B cell (primary cell): ENCODE measurements around the gene CDKN2B. TPM values are rescaled to one million over a fixed set of nuclear protein-coding genes. Genes with fewer than 3 reads are reported as not detected.

Experiments used
- ATAC-seq: fragments of 200-7000 bp; cut with Tn5 transposase; one replicate; pipeline ENCODE4 v1.10.0; 2021; ENCODE audit warnings: low read depth, mild to moderate bottlenecking, moderate number of reproducible peaks, moderate library complexity
- CTCF ChIA-PET: fragments of 350-600 bp; sonication (Branson Sonifier 250); formaldehyde crosslinking; loops from one replicate; lab custom pipeline; 2021; ENCODE audit warnings: antibody characterized with exemption, inconsistent platforms; lab: Charles Lee
- POLR2A ChIA-PET: fragments of 350-600 bp; sonication (Branson Sonifier 250); formaldehyde crosslinking; loops from one replicate; lab custom pipeline; 2021; ENCODE audit warnings: antibody characterized with exemption; lab: Charles Lee
- DNase-seq: peaks from one replicate; pipeline ENCODE4 v3.0.0; 2013
- H2AFZ ChIP-seq: 2 replicates; pipeline ENCODE4 v1.6.1; 2012; ENCODE audit warnings: mild to moderate bottlenecking, low read depth, low read length; ENCODE audit not compliant: insufficient read depth, poor library complexity, severe bottlenecking
- H3K27ac ChIP-seq, 2 donors: 1 replicate in 1 of 2; 2 replicates in 1 of 2; pipeline ENCODE4 v1.5.1; 2012 to 2013; ENCODE audit warnings: low read length in 2 of 2, mild to moderate bottlenecking in 2 of 2, moderate library complexity in 1 of 2
- H3K27me3 ChIP-seq, 4 experiments: fragments of 200-600 bp in 1 of 4; sonication (generic) in 1 of 4; replicated peaks in 1 of 4; 1 replicate in 2 of 4; 2 replicates in 2 of 4; pipeline versions ENCODE4 v1.6.1 to v1.7.0; 2013 to 2016; ENCODE audit warnings: low read length in 3 of 4, mild to moderate bottlenecking in 2 of 4, mixed read lengths in 1 of 4, moderate library complexity in 1 of 4; ENCODE audit not compliant: insufficient read depth in 4 of 4, control insufficient read depth in 3 of 4; ENCODE audit errors: control extremely low read depth in 1 of 4
- H3K36me3 ChIP-seq, 2 experiments: replicated peaks in 1 of 2; 1 replicate in 1 of 2; 2 replicates in 1 of 2; pipeline versions ENCODE4 v1.6.1 to v1.7.1; 2013; ENCODE audit warnings: low read length in 1 of 2; ENCODE audit not compliant: insufficient read depth in 2 of 2, control insufficient read depth in 1 of 2; ENCODE audit errors: control extremely low read depth in 1 of 2, extremely low read depth in 1 of 2
- H3K4me1 ChIP-seq, 2 donors: fragments of 200-600 bp in 1 of 2; sonication (generic) in 1 of 2; 1 replicate in 1 of 2; 2 replicates in 1 of 2; pipeline versions ENCODE4 v1.5.1 to v1.6.1; 2013 to 2017; ENCODE audit warnings: low read length in 2 of 2; ENCODE audit not compliant: control insufficient read depth in 2 of 2, insufficient read depth in 2 of 2
- H3K4me2 ChIP-seq: replicated peaks from 2 replicates; pipeline ENCODE3; 2012; ENCODE audit warnings: mild to moderate bottlenecking, low read depth, low read length; ENCODE audit not compliant: poor library complexity, severe bottlenecking
- H3K4me3 ChIP-seq, 5 experiments: fragments of 200-600 bp in 1 of 5; sonication (generic) in 1 of 5; 1 replicate in 3 of 5; 2 replicates in 2 of 5; pipeline versions ENCODE4 v1.5.1 to v1.7.0; 2011 to 2016; ENCODE audit warnings: low read length in 4 of 5, mild to moderate bottlenecking in 4 of 5, low read depth in 2 of 5, control low read depth in 1 of 5, moderate library complexity in 1 of 5; ENCODE audit not compliant: insufficient read depth in 1 of 5; ENCODE audit errors: control extremely low read depth in 1 of 5, extremely low read depth in 1 of 5
- H3K79me2 ChIP-seq: fragments of 200-600 bp; sonication (generic); one replicate; pipeline ENCODE4 v1.6.0; 2016; ENCODE audit warnings: low read length; ENCODE audit not compliant: control insufficient read depth, insufficient read depth
- H3K9ac ChIP-seq: fragments of 200-600 bp; sonication (generic); 2 replicates; pipeline ENCODE4 v1.6.1; 2017; ENCODE audit warnings: mild to moderate bottlenecking, low read length, moderate library complexity
- H3K9me3 ChIP-seq, 3 donors: one replicate each; pipeline versions ENCODE4 v1.6.1 to v1.7.1; 2013; ENCODE audit warnings: low read length in 2 of 3; ENCODE audit not compliant: control insufficient read depth in 2 of 3, insufficient read depth in 1 of 3; ENCODE audit errors: control extremely low read depth in 1 of 3
- H4K20me1 ChIP-seq: 2 replicates; pipeline ENCODE4 v1.6.0; 2012; ENCODE audit warnings: mild to moderate bottlenecking, low read length; ENCODE audit not compliant: insufficient read depth, control insufficient read depth, poor library complexity, severe bottlenecking
- H3K27ac Mint-ChIP-seq: one replicate; pipeline ENCODE4 v1.8.0; 2021; ENCODE audit warnings: mixed read lengths
- H3K27me3 Mint-ChIP-seq: one replicate; pipeline ENCODE4 v1.8.0; 2021; ENCODE audit warnings: mixed read lengths
- H3K4me1 Mint-ChIP-seq: one replicate; pipeline ENCODE4 v1.8.0; 2021; ENCODE audit warnings: mixed read lengths
- H3K4me3 Mint-ChIP-seq: one replicate; pipeline ENCODE4 v1.8.0; 2021; ENCODE audit warnings: mixed read lengths
- H3K9me3 Mint-ChIP-seq: one replicate; pipeline ENCODE4 v1.8.0; 2022; ENCODE audit warnings: mixed read lengths; ENCODE audit not compliant: insufficient read depth
- CTCF ChIP-seq: fragments of 200-600 bp; IDR thresholded peaks from one replicate; pipeline ENCODE4 v1.8.0; 2022; ENCODE audit warnings: antibody characterized with exemption, mild to moderate bottlenecking
- EZH2 ChIP-seq: IDR thresholded peaks from 2 replicates; pipeline ENCODE4 v1.6.1; 2012; ENCODE audit warnings: borderline replicate concordance, low read depth, mild to moderate bottlenecking, moderate library complexity, low read length; ENCODE audit not compliant: insufficient read depth, poor library complexity, severe bottlenecking
- WGBS: methylation state at CpG from one replicate; pipeline ENCODE4 v1.1.5; 2013; ENCODE audit warnings: missing lambda C conversion rate; ENCODE audit not compliant: insufficient coverage; 5-methylcytosine and 5-hydroxymethylcytosine counted together
- intact Hi-C: fragments of 100-400 bp; cut with micrococcal nuclease; formaldehyde crosslinking; loops from one replicate; pipeline ENCODE4 v1.10.0; 2022
- polyA plus RNA-seq: library from polyadenylated mRNA; depleted of rRNA; stranded (reverse); fragments of >200 nt; gene quantifications from 2 replicates; pipeline ENCODE4 v1.2.3, GENCODE V29; 2012
- total RNA-seq, 2 donors: library from RNA; stranded (reverse); fragments of 120-200 nt in 1 of 2; gene quantifications; 1 replicate in 1 of 2; 2 replicates in 1 of 2; pipeline versions ENCODE4 v1.2.3 to v1.2.4, GENCODE V29; 2013 to 2022

CDKN2B gene
- total and polyA plus RNA-seq, 2 donors (not counting 1 experiment from before 2014, with no cell fraction given): 0.36 to 0.42 TPM

GRCh38 chr9:22043928-22044327 is 34.8 kb upstream of the CDKN2B start:
- no peaks in the 10 kb centered on the region for H3K27me3 Mint-ChIP-seq
- no peaks in the 10 kb centered on the region for H4K20me1 ChIP-seq
- no peak overlapping the region for H3K4me3 ChIP-seq
- H3K9me3 Mint-ChIP-seq: no peaks in the 10 kb centered on the region
- no peak for TF ChIP-seq EZH2
- no peak for TF ChIP-seq CTCF
- DNase-seq: no peak
- H3K4me1 Mint-ChIP-seq: no peaks in the 10 kb centered on the region
- ATAC-seq: no peak
- H3K27ac ChIP-seq: no peak overlapping the region
- no peaks in the 10 kb centered on the region for H3K36me3 ChIP-seq
- no CpG with 5 or more reads among the region's 3 CpGs for WGBS
- CTCF ChIA-PET: no interaction called here
- no peaks in the 10 kb centered on the region for H3K4me1 ChIP-seq
- no peak overlapping the region for H2AFZ ChIP-seq
- no peaks in the 10 kb centered on the region for H3K9me3 ChIP-seq
- H3K27ac Mint-ChIP-seq: no peak overlapping the region
- no peak overlapping the region for H3K4me2 ChIP-seq
- H3K27me3 ChIP-seq: no peaks in the 10 kb centered on the region
- POLR2A ChIA-PET: no interaction called here
- no peak overlapping the region for H3K4me3 Mint-ChIP-seq
- H3K79me2 ChIP-seq: no peaks in the 10 kb centered on the region
- no peak overlapping the region for H3K9ac ChIP-seq
- intact Hi-C loops: no loop called here

GRCh38 chr9:22041775-22042174 is 32.7 kb upstream of the CDKN2B start:
- H3K79me2 ChIP-seq: no peaks in the 10 kb centered on the region
- no peaks in the 10 kb centered on the region for H4K20me1 ChIP-seq
- H3K9me3 ChIP-seq: no peaks in the 10 kb centered on the region
- no peaks in the 10 kb centered on the region for H3K27me3 Mint-ChIP-seq
- H3K27ac ChIP-seq: no peak overlapping the region
- H2AFZ ChIP-seq: no peak overlapping the region
- no peak overlapping the region for H3K4me3 Mint-ChIP-seq
- ChIA-PET POLR2A (no interaction called here), CTCF (interaction anchor here (1.2 to 9.5 kb wide), 2 partner anchors 198 to 229 kb away, joined by 3 to 217 read pairs; no protein-coding TSS in a partner anchor)
- no peak overlapping the region for H3K4me2 ChIP-seq
- H3K4me1 Mint-ChIP-seq: no peaks in the 10 kb centered on the region
- TF ChIP-seq EZH2 (no peak), CTCF (no peak)
- no peak overlapping the region for H3K9ac ChIP-seq
- H3K4me3 ChIP-seq: no peak overlapping the region
- H3K27ac Mint-ChIP-seq: no peak overlapping the region
- no peaks in the 10 kb centered on the region for H3K4me1 ChIP-seq
- no CpG with 5 or more reads among the region's 1 CpG for WGBS
- H3K9me3 Mint-ChIP-seq: no peaks in the 10 kb centered on the region
- no peaks in the 10 kb centered on the region for H3K36me3 ChIP-seq
- DNase-seq: no peak
- no peaks in the 10 kb centered on the region for H3K27me3 ChIP-seq
- ATAC-seq: no peak
- intact Hi-C loops: no loop called here
